ENCODE results near the gene WDR36.

DNA sequence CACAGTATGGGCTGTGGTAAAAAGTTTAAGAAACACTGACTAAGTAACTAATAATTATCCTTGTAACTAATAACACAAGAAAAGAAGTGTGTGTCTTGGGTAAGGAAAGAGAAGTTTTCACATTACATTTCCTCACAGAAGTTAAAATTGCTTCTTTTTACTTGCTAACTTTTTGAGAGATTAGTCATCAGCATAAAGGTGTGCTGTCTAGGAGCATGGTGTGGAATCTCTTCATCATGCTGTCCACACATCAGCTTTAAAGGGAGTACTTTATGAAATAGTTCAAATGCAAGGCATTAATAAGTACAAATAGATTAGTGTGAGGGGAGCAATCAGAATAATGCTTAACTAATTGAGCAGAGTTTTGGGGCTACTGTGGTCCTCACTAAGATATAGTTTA lies 29.8 kb downstream of the WDR36 start:
- TF ChIP-seq, protein P1, sequence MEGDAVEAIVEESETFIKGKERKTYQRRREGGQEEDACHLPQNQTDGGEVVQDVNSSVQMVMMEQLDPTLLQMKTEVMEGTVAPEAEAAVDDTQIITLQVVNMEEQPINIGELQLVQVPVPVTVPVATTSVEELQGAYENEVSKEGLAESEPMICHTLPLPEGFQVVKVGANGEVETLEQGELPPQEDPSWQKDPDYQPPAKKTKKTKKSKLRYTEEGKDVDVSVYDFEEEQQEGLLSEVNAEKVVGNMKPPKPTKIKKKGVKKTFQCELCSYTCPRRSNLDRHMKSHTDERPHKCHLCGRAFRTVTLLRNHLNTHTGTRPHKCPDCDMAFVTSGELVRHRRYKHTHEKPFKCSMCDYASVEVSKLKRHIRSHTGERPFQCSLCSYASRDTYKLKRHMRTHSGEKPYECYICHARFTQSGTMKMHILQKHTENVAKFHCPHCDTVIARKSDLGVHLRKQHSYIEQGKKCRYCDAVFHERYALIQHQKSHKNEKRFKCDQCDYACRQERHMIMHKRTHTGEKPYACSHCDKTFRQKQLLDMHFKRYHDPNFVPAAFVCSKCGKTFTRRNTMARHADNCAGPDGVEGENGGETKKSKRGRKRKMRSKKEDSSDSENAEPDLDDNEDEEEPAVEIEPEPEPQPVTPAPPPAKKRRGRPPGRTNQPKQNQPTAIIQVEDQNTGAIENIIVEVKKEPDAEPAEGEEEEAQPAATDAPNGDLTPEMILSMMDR (conservative IDR thresholded peaks at IDR 0.05; ENCODE audit: low read depth in 2 of 2) = no peak
- TF ChIP-seq ZNF331 (CRISPR knock-in tag; IDR thresholded peaks at IDR 0.05; ENCODE audit: low read depth) (no peak), EZH2 (IDR thresholded peaks at IDR 0.05; ENCODE audit: low read depth, unreplicated experiment) (no peak), CREB1 (CRISPR knock-in tag; IDR thresholded peaks at IDR 0.05; ENCODE audit: low read depth) (no peak), POLR2AphosphoS5 (IDR thresholded peaks at IDR 0.05; ENCODE audit: low read depth) (no peak), EZH2phosphoT487 (IDR thresholded peaks at IDR 0.05; ENCODE audit: unreplicated experiment) (no peak), JUNB (IDR thresholded peaks at IDR 0.05; ENCODE audit: unreplicated experiment) (no peak), NANOG (IDR thresholded peaks at IDR 0.05; ENCODE audit: borderline replicate concordance) (no peak), STAT1 (IDR thresholded peaks at IDR 0.05; ENCODE audit: unreplicated experiment) (no peak), ZNF114 (CRISPR knock-in tag; IDR thresholded peaks at IDR 0.05) (no peak)
- TF ChIP-seq, protein P2, sequence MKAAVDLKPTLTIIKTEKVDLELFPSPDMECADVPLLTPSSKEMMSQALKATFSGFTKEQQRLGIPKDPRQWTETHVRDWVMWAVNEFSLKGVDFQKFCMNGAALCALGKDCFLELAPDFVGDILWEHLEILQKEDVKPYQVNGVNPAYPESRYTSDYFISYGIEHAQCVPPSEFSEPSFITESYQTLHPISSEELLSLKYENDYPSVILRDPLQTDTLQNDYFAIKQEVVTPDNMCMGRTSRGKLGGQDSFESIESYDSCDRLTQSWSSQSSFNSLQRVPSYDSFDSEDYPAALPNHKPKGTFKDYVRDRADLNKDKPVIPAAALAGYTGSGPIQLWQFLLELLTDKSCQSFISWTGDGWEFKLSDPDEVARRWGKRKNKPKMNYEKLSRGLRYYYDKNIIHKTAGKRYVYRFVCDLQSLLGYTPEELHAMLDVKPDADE (IDR thresholded peaks at IDR 0.05) = no peak
- TF ChIP-seq, protein P3, sequence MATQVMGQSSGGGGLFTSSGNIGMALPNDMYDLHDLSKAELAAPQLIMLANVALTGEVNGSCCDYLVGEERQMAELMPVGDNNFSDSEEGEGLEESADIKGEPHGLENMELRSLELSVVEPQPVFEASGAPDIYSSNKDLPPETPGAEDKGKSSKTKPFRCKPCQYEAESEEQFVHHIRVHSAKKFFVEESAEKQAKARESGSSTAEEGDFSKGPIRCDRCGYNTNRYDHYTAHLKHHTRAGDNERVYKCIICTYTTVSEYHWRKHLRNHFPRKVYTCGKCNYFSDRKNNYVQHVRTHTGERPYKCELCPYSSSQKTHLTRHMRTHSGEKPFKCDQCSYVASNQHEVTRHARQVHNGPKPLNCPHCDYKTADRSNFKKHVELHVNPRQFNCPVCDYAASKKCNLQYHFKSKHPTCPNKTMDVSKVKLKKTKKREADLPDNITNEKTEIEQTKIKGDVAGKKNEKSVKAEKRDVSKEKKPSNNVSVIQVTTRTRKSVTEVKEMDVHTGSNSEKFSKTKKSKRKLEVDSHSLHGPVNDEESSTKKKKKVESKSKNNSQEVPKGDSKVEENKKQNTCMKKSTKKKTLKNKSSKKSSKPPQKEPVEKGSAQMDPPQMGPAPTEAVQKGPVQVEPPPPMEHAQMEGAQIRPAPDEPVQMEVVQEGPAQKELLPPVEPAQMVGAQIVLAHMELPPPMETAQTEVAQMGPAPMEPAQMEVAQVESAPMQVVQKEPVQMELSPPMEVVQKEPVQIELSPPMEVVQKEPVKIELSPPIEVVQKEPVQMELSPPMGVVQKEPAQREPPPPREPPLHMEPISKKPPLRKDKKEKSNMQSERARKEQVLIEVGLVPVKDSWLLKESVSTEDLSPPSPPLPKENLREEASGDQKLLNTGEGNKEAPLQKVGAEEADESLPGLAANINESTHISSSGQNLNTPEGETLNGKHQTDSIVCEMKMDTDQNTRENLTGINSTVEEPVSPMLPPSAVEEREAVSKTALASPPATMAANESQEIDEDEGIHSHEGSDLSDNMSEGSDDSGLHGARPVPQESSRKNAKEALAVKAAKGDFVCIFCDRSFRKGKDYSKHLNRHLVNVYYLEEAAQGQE (IDR thresholded peaks at IDR 0.05; ENCODE audit: unreplicated experiment) = no peak

Data from GM23338 (cell line).